ENCODE measurements around the gene IL3RA.
"Not testable (repeated sequence)": the region's sequence is repeated elsewhere in the genome, so short reads cannot be mapped to it uniquely, and the experiment has no call there.

Gene IL3RA

GRCh38 chrX:1336331-1336943, at the start of gene IL3RA:
Gene IL3RA, plus strand, starts transcription at chrX:1336785. Its CDS starts 4,981 bp downstream, at chrX:1341766.
- DNase-seq (ENCODE audit: low read depth) = no peak
- peak within 1 kb of the TSS; percentile 12 for H3K4me3 ChIP-seq (ENCODE audit: low read depth, low read length)

- no peak overlapping the region for H3K4me3 ChIP-seq (ENCODE audit: low read depth, low read length)
- no peak for DNase-seq (ENCODE audit: low read depth)
Measured at GRCh38 chrX:1289535-1289934, 47.0 kb upstream of the IL3RA start.

- no peak for DNase-seq (ENCODE audit: low read depth)
- no peak overlapping the region for H3K4me3 ChIP-seq (ENCODE audit: low read depth, low read length)
Measured at GRCh38 chrX:1291110-1291740, 45.4 kb upstream of the IL3RA start.

DNA sequence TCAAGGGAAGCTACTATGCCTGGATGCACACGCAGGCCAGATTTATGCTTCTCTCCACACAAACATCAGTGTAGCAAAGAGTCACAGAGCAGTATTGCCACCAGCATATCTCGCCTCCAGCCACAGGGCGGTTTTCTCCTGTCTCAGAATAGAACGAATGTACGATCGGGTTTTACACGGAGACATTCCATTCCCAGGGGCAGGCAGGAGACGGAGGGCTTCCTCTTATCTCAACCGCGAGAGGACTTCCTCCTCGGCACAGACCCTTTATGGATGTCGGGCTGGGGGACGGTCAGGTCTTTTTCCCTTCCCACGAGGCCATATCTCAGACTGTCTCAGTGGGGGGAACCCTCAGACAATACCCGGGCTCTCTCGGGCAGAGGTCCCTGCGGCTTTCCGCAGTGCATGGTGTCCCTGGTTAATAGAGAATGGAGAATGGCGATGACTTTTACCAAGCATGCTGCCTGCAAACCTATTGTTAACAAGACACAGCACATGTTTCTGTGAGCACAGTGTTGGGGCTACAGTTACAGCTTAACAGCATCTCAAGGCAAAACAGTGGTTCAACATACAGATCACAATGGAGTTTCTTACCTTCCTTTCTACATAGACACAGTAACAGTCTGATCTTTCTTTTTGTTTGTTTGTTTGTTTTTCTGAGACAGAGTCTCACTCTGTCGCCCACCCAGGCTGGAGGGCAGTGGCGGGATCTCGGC, 43.9 kb upstream of the IL3RA start:
- DNase-seq (ENCODE audit: low read depth) = no peak
- H3K4me3 ChIP-seq (ENCODE audit: low read depth, low read length) = no peak overlapping the region

GRCh38 chrX:1294301-1295067, 42.1 kb upstream of the IL3RA start:
- no peak overlapping the region for H3K4me3 ChIP-seq (ENCODE audit: low read depth, low read length)
- no peak for DNase-seq (ENCODE audit: low read depth)

DNA sequence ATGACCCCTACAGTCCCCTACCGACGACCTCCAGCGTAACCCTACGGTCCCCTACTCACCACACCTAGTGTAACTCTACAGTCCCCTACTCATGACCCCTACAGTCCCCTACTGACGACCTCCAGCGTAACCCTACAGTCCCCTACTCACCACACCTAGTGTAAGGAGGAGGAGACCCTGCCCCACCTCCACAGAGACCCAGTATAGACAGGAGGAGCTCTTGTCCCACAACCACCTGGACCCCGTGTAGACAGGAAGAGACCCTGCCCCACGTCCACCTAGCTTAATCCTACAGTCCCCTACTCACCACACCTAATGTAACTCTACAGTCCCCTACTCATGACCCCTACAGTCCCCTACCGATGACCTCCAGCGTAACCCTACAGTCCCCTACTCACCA, 41.0 kb upstream of the IL3RA start:
- H3K4me3 ChIP-seq (ENCODE audit: low read depth, low read length) = no peak overlapping the region
- DNase-seq (ENCODE audit: low read depth) = no peak

DNA sequence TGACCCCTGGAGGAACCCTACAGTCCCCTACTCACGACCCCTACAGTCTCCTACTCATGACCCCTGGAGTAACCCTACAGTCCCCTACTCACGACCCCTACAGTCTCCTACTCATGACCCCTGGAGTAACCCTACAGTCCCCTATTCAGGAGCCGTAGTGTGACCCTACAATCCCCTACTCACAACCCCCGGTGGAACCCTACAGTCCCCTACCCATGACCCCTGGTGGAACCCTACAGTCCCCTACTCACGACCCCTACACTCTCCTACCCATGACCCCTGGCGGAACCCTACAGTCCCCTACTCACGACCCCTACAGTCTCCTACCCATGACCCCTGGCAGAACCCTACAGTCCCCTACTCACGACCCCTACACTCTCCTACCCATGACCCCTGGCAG, 39.0 kb upstream of the IL3RA start:
- not testable (repeated sequence) for H3K4me3 ChIP-seq (ENCODE audit: low read depth, low read length); DNase-seq (ENCODE audit: low read depth)

DNA sequence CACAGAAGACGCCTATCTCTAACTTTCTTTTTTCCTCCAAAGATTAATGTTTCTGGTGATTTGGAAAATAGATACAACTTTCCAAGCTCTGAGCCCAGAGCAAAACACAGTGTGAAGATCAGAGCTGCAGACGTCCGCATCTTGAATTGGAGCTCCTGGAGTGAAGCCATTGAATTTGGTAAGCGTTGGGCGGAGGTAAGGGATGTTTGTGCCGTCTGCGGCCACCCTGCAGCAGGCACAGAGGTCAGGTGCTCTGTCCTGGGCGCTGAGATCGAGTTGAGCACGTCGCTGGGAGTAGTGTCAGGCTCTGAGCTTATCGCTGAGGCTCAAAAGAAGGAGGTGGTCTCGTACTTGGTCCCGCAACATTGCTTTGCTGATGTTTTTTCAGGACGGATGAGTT, 36.1 kb upstream of the IL3RA start:
- H3K4me3 ChIP-seq (ENCODE audit: low read depth, low read length) = no peak overlapping the region
- DNase-seq (ENCODE audit: low read depth) = no peak

DNA sequence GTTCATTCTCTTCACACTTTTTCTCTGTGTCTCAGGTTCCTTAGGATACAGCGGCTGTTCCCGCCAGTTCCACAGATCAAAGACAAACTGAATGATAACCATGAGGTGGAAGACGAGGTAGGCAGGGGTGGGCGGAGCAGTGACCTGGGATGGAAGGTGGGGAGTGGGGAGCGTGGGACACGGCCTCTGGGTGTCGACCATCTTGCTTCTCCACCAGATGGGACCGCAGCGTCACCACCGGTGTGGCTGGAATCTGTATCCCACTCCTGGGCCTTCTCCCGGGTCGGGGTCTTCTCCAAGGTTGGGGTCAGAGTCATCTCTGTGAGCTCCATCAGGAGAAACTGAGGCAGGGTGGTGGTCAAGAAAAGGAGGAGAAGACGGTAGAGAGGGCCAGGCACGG, 31.2 kb upstream of the IL3RA start:
- H3K4me3 ChIP-seq (ENCODE audit: low read depth, low read length) = no peak overlapping the region
- DNase-seq (ENCODE audit: low read depth) = no peak

GRCh38 chrX:1306909-1307625, 29.5 kb upstream of the IL3RA start:
- H3K4me3 ChIP-seq (ENCODE audit: low read depth, low read length) = no peak overlapping the region
- no peak for DNase-seq (ENCODE audit: low read depth)

DNA sequence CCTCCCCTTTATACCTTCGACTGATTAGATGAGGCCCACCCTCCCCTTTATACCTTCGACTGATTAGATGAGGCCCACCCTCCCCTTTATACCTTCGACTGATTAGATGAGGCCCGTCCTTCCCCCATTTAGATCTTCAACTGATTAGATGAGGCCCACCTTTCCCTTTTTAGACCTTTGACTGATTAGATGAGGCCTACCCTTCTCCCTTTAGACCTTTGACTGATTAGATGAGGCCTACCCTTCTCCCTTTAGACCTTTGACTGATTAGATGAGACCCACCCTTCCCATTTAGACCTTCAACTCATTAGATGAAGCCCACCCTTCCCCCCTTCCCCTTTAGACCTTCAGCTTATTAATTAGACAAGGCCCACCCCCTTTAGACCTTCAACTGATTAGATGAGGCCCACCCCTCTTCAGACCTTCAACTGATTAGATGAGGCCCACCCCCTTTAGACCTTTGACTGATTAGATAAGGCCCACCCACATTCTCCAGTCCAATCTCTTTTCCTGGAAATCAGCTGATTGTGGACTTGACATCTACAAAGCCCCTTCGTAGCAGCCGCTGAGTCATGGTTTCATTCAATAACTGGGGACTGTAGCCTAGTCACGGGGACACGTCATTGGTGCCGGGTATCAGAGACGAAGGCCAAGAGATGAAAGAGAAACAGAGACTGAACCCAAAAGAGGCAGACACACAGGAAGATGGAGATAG, 28.8 kb upstream of the IL3RA start:
- DNase-seq (ENCODE audit: low read depth) = no peak

DNA sequence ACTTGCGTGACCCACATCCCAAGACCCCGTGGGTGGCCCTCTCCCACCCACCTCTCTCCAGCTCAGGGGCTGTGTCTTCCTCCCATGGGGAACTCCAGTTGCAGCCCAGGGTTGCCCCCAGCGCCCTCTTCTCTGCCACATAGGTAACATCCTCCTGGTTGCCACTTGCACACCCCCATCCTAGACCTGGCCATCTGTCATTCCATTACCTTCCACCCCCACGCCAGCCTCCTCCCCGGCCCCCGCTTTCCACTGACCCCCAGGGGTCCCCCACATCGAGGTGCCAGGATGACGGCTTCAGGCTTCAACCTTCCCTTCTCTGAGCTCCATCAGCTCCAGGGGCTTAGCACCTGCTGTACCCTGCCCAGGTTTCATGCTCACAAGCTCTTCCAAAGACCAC, 28.1 kb upstream of the IL3RA start:
- no peak for DNase-seq (ENCODE audit: low read depth)
- no peak overlapping the region for H3K4me3 ChIP-seq (ENCODE audit: low read depth, low read length)

More for the DNA sequence above, 28.8 kb upstream of the IL3RA start:
- no peak overlapping the region for H3K4me3 ChIP-seq (ENCODE audit: low read depth, low read length)

- not testable (repeated sequence) for H3K4me3 ChIP-seq (ENCODE audit: low read depth, low read length); DNase-seq (ENCODE audit: low read depth)
Measured at GRCh38 chrX:1308917-1309316, 27.7 kb upstream of the IL3RA start.

DNA sequence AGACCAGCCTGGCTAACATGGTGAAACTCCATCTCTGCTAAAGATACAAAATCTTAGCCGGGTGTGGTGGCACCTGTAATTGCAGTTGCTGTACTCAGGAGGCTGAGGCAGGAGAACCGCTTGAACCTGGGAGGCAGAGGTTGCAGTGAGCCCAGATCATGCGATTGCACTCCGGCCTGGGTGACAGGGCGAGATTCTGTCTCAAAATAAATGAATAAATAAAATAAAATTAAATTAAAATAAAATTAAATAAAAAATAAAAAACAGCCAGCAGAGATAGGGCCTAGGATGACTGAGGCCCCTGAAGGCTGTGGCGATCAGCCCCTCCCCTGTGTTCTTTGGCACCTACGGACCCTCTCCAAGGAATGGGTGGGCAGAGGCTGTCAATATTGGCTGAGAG, 22.8 kb upstream of the IL3RA start:
- DNase-seq (ENCODE audit: low read depth) = no peak
- H3K4me3 ChIP-seq (ENCODE audit: low read depth, low read length) = no peak overlapping the region

DNA sequence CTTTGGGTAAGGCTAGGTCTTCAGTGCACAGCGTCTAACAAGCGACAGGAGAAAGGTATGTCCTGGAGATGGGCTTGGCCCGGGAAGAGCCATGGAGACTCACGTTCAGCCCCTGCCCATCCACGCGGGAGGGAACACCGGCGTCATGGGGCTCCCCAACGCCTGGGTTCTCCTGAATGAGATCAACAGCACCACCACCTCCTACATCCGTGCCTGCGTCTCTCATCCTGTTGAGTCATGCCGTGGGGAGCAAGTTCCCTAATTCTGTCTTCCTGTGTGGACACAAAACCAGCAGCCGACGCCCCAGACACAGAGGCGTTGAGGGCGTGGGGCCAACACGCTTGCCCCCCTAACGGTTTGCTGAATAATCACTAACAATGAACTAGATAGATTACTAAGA, 20.1 kb upstream of the IL3RA start:
- DNase-seq (ENCODE audit: low read depth) = no peak
- no peak overlapping the region for H3K4me3 ChIP-seq (ENCODE audit: low read depth, low read length)

DNA sequence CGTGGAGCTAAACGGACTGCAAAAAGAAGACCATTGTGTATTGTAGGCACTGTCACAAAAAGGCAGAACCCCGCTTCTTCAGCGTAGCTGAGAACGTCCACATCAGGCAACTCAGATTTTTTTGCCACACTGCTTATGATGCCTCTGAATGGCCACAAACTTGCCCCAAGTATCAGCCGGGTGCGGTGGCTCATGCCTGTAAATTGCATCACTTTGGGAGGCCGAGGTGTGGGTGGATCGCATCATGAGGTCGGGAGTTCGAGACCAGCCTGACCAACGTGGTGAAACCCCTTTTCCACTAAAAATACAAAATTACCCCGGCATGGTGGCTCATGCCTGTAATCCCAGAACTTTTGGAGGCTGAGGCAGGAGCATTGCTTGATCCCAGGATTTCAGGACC, 14.9 kb upstream of the IL3RA start:
- H3K4me3 ChIP-seq (ENCODE audit: low read depth, low read length) = no peak overlapping the region
- no peak for DNase-seq (ENCODE audit: low read depth)

GRCh38 chrX:1322393-1322792, 14.2 kb upstream of the IL3RA start:
- H3K4me3 ChIP-seq (ENCODE audit: low read depth, low read length) = no peak overlapping the region
- no peak for DNase-seq (ENCODE audit: low read depth)

DNA sequence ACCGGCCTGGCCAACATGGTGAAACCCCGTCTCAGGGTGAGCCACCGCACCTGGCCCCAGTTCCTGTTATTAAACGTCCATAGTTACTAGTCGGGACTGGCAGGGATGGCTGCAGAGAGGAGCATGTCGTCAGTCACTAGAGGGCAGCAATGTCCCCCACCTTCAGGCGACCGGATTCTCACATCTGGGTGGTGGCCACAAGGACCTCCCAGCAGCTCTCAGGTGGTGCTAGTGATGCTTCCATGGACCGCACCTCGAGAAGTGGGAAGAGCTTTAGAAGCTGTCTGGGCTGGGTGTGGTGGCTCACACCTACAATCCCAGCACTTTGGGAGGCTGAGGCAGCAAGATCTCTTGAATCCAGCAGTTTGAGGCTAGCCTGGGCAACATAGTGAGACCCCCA, 13.3 kb upstream of the IL3RA start:
- no peak overlapping the region for H3K4me3 ChIP-seq (ENCODE audit: low read depth, low read length)
- DNase-seq (ENCODE audit: low read depth) = no peak

DNA sequence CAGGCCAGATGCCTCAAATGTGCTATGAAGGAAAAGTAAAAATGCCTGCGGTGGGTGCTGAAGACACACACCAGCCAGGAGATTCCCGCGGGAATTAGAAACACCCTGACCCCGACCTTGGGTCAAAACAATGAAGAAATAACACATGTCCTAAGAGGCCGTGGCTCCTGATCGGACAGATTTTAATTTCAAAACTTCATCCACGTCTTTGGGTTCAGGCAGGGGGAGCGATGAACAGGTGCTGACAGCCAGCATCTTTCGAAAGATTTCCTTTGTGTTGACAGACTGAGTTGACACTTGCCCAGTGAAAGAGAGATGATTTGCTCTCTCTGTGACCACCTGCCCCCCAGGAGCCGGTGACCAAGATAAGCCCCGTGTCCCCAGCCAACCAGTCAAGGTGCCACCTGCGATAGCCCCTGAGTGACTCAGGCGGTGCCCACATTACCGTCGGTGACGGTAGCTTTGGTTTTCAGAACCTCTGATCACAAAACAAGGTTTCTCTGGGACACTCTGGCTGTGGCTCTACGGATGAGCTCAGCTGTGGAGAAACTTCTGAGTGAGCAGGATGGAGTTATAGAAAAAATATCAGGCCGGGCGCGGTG, 11.0 kb upstream of the IL3RA start:
- no peak overlapping the region for H3K4me3 ChIP-seq (ENCODE audit: low read depth, low read length)
- no peak for DNase-seq (ENCODE audit: low read depth)

Data from skeletal muscle cell (primary cell).